Measurements from ENCODE around the gene GRIA4. TPM values are rescaled to one million over a fixed set of nuclear protein-coding genes. Genes with fewer than 3 reads are reported as not detected.
"Not testable (repeated sequence)": the region's sequence is repeated elsewhere in the genome, so short reads cannot be mapped to it uniquely, and the experiment has no call there.

The GRIA4 gene
- total and polyA plus RNA-seq, 7 donors: 0.23 to 6.6 (median 1.9) TPM

GRCh38 chr11:105868762-105869285, 259.0 kb downstream of the GRIA4 start:
- Histone ChIP-seq H3K27ac (no peak overlapping the region), H3K4me1 (no peaks in the 10 kb centered on the region), H3K36me3 (no peaks in the 10 kb centered on the region), H3K27me3 (no peaks in the 10 kb centered on the region), H3K4me3 (no peak overlapping the region), H3K9me3 (peaks cover 0 to 1% (median 0%) of the 10 kb centered on the region in 4 donors)
- TF ChIP-seq POLR2A (IDR thresholded peaks at IDR 0.05): no peak
- TF ChIP-seq EP300 (IDR thresholded peaks at IDR 0.05): no peak
- intact Hi-C loops (cut with DNase I): no loop called here
- no peak for DNase-seq
- 71 to 84% methylated on average over 4 of the region's 4 CpGs for WGBS, 2 donors

GRCh38 chr11:105870516-105871113, 260.7 kb downstream of the GRIA4 start:
- Histone ChIP-seq H3K36me3 (no peaks in the 10 kb centered on the region), H3K9me3 (peaks cover 0 to 4% (median 0%) of the 10 kb centered on the region in 4 donors), H3K4me1 (no peaks in the 10 kb centered on the region), H3K4me3 (no peak overlapping the region), H3K27ac (no peak overlapping the region), H3K27me3 (no peaks in the 10 kb centered on the region)
- no peak for DNase-seq
- 69 to 77% methylated on average over 8 of the region's 8 CpGs for WGBS, 2 donors
- intact Hi-C loops (cut with DNase I): no loop called here
- TF ChIP-seq EP300 (IDR thresholded peaks at IDR 0.05): no peak
- TF ChIP-seq POLR2A (IDR thresholded peaks at IDR 0.05): no peak
- TF ChIP-seq CTCF (IDR thresholded peaks at IDR 0.05): no peak
- TF ChIP-seq POLR2AphosphoS5 (IDR thresholded peaks at IDR 0.05): no peak

- Histone ChIP-seq H3K4me1 (no peaks in the 10 kb centered on the region), H3K27ac (no peak overlapping the region), H3K9me3 (peaks cover 0 to 3% (median 0%) of the 10 kb centered on the region in 4 donors), H3K27me3 (no peaks in the 10 kb centered on the region), H3K4me3 (no peak overlapping the region), H3K36me3 (no peaks in the 10 kb centered on the region)
- no peak for TF ChIP-seq POLR2AphosphoS5 (IDR thresholded peaks at IDR 0.05)
- no peak for TF ChIP-seq CTCF (IDR thresholded peaks at IDR 0.05)
- no peak for TF ChIP-seq POLR2A (IDR thresholded peaks at IDR 0.05)
- TF ChIP-seq EP300 (IDR thresholded peaks at IDR 0.05): no peak
- WGBS, 2 donors: 39 to 74% methylated on average over 3 of the region's 3 CpGs
- intact Hi-C loops (cut with DNase I): no loop called here
- no peak for DNase-seq
Measured at GRCh38 chr11:105878510-105878909, 268.6 kb downstream of the GRIA4 start.

- H3K36me3 ChIP-seq; H3K4me1 ChIP-seq; DNase-seq; H3K27me3 ChIP-seq; H3K4me3 ChIP-seq; H3K9me3 ChIP-seq; H3K27ac ChIP-seq; intact Hi-C loops (cut with DNase I): not testable (repeated sequence)
- 55 to 68% methylated on average over 5 of the region's 5 CpGs for WGBS, 2 donors
Measured at GRCh38 chr11:105878927-105879326, 269.1 kb downstream of the GRIA4 start.

- H3K27ac ChIP-seq: no peak overlapping the region
- no peak for DNase-seq
- H3K4me1 ChIP-seq: no peaks in the 10 kb centered on the region
- no peak overlapping the region for H3K4me3 ChIP-seq
- no peak for TF ChIP-seq POLR2A (IDR thresholded peaks at IDR 0.05)
- no peak for TF ChIP-seq CTCF (IDR thresholded peaks at IDR 0.05)
- TF ChIP-seq EP300 (IDR thresholded peaks at IDR 0.05): no peak
- no peak for TF ChIP-seq POLR2AphosphoS5 (IDR thresholded peaks at IDR 0.05)
- H3K36me3 ChIP-seq: no peaks in the 10 kb centered on the region
- H3K9me3 ChIP-seq: no peaks in the 10 kb centered on the region
- H3K27me3 ChIP-seq: no peaks in the 10 kb centered on the region
- intact Hi-C loops (cut with DNase I): no loop called here
Measured at GRCh38 chr11:105881027-105881426, 271.2 kb downstream of the GRIA4 start.

- DNase-seq: no peak
- H3K9me3 ChIP-seq: no peaks in the 10 kb centered on the region
- H3K4me3 ChIP-seq: no peak overlapping the region
- intact Hi-C loops (cut with DNase I): no loop called here
- H3K4me1 ChIP-seq: no peaks in the 10 kb centered on the region
- H3K36me3 ChIP-seq: no peaks in the 10 kb centered on the region
- TF ChIP-seq POLR2A (IDR thresholded peaks at IDR 0.05) (no peak), EP300 (IDR thresholded peaks at IDR 0.05) (no peak), POLR2AphosphoS5 (IDR thresholded peaks at IDR 0.05) (no peak), CTCF (IDR thresholded peaks at IDR 0.05) (no peak)
- WGBS, 2 donors: 40 to 61% methylated on average over 3 of the region's 3 CpGs
- H3K27me3 ChIP-seq: no peaks in the 10 kb centered on the region
- no peak overlapping the region for H3K27ac ChIP-seq
Measured at GRCh38 chr11:105884436-105884835, 274.6 kb downstream of the GRIA4 start.

All from sigmoid colon (tissue), 7 donors.